Measurements from ENCODE around the gene TMEM132C. TPM values are rescaled to one million over a fixed set of nuclear protein-coding genes. Genes with fewer than 3 reads are reported as not detected.

TMEM132C gene
- total and polyA plus RNA-seq, 4 experiments from 2014 or later = not detected

DNA sequence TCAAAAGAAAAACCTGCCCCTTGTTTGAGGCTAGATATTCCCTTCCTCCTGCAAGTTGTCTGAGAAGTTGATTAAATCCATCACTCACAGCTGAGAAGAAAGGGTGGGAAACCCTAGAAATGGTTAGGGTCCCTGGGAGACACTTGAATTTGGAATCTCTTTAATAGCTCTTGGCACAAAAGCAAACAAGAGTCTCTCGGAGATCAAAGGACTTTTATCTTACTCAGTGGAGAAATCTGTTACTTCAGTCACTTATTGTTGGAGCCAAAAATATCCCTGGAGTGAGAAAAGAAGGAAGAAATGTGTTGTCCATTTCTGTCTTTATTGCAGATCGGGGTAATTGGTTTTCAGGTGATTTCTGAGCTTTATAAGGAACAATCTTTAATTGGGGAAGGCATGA, 47.0 kb downstream of the TMEM132C start:
- ChIA-PET CTCF (ENCODE audit: partially characterized antibody) (no interaction called here), POLR2A (ENCODE audit: partially characterized antibody) (no interaction called here)
- no peaks in the 10 kb centered on the region for H3K9me3 ChIP-seq (ENCODE audit: control insufficient read depth in 1 of 2, low read length in 2 of 2)
- Mint-ChIP-seq H3K36me3 (no peaks in the 10 kb centered on the region), H3K4me3 (no peak overlapping the region), H3K27me3 (no peaks in the 10 kb centered on the region), H3K27ac (no peak overlapping the region), H3K9me3 (peaks cover 2 to 15% (median 9%) of the 10 kb centered on the region in 8 donors), H3K4me1 (no peaks in the 10 kb centered on the region)
- no peaks in the 10 kb centered on the region for H3K27me3 ChIP-seq (ENCODE audit: insufficient read depth, low read length)
- intact Hi-C loops (cut with micrococcal nuclease) = no loop called here
- no peak overlapping the region for H3K4me3 ChIP-seq (ENCODE audit: low read length in 2 of 2)
- no peak for DNase-seq
- H3K36me3 ChIP-seq (ENCODE audit: insufficient read depth, low read length) = no peaks in the 10 kb centered on the region
- no peak overlapping the region for H3K27ac ChIP-seq (ENCODE audit: low read depth, low read length)
- no peaks in the 10 kb centered on the region for H3K4me1 ChIP-seq (ENCODE audit: insufficient read depth, low read length)

DNA sequence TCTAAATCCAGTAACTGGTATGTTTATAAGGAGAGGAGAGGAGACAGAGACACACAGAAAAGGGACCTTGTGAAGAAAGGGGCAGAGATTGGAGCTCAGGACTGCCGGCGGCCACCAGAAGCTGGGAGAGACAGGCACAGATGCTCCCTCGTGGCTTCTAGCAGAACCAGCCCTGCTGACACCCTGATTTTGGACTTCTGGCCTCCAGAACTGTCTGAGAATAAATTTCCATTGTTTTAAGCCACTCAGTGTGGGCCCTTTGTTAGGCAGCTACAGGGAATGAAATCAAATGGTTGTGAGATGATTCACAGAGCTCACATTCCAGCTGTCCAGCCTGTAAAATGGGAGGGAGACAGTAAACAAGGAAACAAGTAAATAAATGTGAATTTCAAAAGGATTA, 47.6 kb downstream of the TMEM132C start:
- H3K4me3 ChIP-seq (ENCODE audit: low read length in 2 of 2) = no peak overlapping the region
- Mint-ChIP-seq H3K4me3 (no peak overlapping the region), H3K9me3 (peaks cover 2 to 17% (median 9%) of the 10 kb centered on the region in 8 donors), H3K27ac (no peak overlapping the region), H3K4me1 (no peaks in the 10 kb centered on the region), H3K27me3 (no peaks in the 10 kb centered on the region), H3K36me3 (no peaks in the 10 kb centered on the region)
- no peak for DNase-seq
- no peaks in the 10 kb centered on the region for H3K27me3 ChIP-seq (ENCODE audit: insufficient read depth, low read length)
- no peaks in the 10 kb centered on the region for H3K36me3 ChIP-seq (ENCODE audit: insufficient read depth, low read length)
- intact Hi-C loops (cut with micrococcal nuclease) = no loop called here
- no peak overlapping the region for H3K27ac ChIP-seq (ENCODE audit: low read depth, low read length)
- ChIA-PET POLR2A (ENCODE audit: partially characterized antibody) (no interaction called here), CTCF (ENCODE audit: partially characterized antibody) (no interaction called here)
- H3K9me3 ChIP-seq (ENCODE audit: control insufficient read depth in 1 of 2, low read length in 2 of 2) = no peaks in the 10 kb centered on the region
- H3K4me1 ChIP-seq (ENCODE audit: insufficient read depth, low read length) = no peaks in the 10 kb centered on the region

DNA sequence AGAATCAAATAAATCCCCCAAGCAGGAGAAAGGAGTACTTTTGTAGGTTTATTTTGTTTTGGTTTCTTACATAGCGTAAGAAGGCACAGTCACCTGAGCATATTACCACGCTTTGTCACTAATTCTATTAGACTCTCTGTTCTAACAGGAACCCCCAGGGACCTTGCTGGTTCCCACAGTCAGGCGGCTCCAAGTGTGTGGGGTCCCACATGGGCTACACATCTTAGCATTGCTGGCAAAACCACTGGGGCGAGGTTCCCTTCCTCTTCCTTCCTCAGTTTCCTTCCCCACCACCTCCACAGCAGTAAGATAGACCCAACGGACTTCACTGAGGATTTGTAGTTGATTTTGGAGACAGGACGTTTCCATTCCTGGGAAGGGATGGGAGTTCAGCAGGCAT, 49.1 kb downstream of the TMEM132C start:
- CTCF ChIA-PET (ENCODE audit: partially characterized antibody) = no interaction called here
- H3K27me3 ChIP-seq (ENCODE audit: insufficient read depth, low read length) = no peaks in the 10 kb centered on the region
- Mint-ChIP-seq H3K27ac (no peak overlapping the region), H3K36me3 (no peaks in the 10 kb centered on the region), H3K27me3 (no peaks in the 10 kb centered on the region), H3K4me3 (no peak overlapping the region), H3K9me3 (peaks cover 0 to 18% (median 7%) of the 10 kb centered on the region in 8 donors), H3K4me1 (no peaks in the 10 kb centered on the region)
- no peaks in the 10 kb centered on the region for H3K36me3 ChIP-seq (ENCODE audit: insufficient read depth, low read length)
- no peak for DNase-seq
- H3K4me1 ChIP-seq (ENCODE audit: insufficient read depth, low read length) = no peaks in the 10 kb centered on the region
- no peak overlapping the region for H3K4me3 ChIP-seq (ENCODE audit: low read length in 2 of 2)
- intact Hi-C loops (cut with micrococcal nuclease) = no loop called here
- no peak overlapping the region for H3K27ac ChIP-seq (ENCODE audit: low read depth, low read length)
- no peaks in the 10 kb centered on the region for H3K9me3 ChIP-seq (ENCODE audit: control insufficient read depth in 1 of 2, low read length in 2 of 2)
- POLR2A ChIA-PET (ENCODE audit: partially characterized antibody) = no interaction called here

DNA sequence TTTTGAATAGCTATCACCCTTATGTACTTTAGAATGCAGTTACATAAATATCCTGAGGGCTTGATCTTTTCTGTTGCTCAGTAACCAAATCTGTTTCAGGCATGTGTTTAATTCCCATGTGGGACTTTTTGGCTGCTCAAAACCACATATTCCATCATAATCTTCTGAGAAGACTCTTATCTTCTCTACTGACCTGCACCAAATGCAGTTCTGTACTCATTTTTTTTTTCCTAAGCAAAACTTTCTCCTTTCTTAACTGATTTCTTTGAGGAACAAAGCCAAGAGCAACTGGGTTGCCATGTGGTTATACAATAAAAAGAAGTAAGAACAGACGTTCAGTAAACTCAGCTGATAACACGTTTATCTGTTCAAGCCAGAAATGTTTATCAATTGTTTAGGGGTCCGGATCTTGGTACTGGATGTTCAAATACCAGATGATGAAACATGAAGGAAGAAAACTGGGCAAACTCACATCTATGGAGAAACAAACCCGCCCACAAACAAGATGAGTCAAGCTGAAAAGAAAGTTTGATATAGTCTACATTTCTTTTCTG, 50.1 kb downstream of the TMEM132C start:
- peaks cover 0 to 22% (median 11%) of the 10 kb centered on the region in 8 donors for H3K9me3 Mint-ChIP-seq

DNA sequence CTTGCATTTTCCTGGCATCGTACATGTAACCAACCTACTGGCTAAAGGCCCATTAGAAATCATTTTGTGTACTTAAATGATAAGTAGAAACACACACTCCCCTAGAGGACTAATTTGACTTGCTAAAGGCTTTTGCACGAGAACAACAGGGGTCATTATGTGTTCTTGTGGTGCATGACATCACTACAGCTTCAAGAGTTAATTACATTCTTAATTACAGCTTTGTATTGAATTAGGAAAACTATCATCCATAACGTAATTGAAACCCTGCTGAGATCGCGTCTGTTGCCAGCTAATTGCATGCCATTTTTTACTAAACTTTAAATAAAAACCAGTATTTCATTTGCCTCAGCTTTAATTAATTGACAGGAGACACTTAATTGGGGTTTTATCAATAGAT, 51.4 kb downstream of the TMEM132C start:
- H3K27ac Mint-ChIP-seq = no peak overlapping the region
- ChIA-PET POLR2A (ENCODE audit: partially characterized antibody) (no interaction called here), CTCF (ENCODE audit: partially characterized antibody) (no interaction called here)
- no peaks in the 10 kb centered on the region for H3K36me3 ChIP-seq (ENCODE audit: insufficient read depth, low read length)
- no peaks in the 10 kb centered on the region for H3K27me3 ChIP-seq (ENCODE audit: insufficient read depth, low read length)
- H3K27me3 Mint-ChIP-seq = no peaks in the 10 kb centered on the region
- no peaks in the 10 kb centered on the region for H3K36me3 Mint-ChIP-seq
- H3K4me1 Mint-ChIP-seq = no peaks in the 10 kb centered on the region
- no peak overlapping the region for H3K4me3 ChIP-seq (ENCODE audit: low read length in 2 of 2)
- peaks cover 0 to 3% of the 10 kb centered on the region in 2 donors for H3K9me3 ChIP-seq (ENCODE audit: control insufficient read depth in 1 of 2, low read length in 2 of 2)
- no peak for DNase-seq
- H3K4me3 Mint-ChIP-seq = no peak overlapping the region
- no peaks in the 10 kb centered on the region for H3K4me1 ChIP-seq (ENCODE audit: insufficient read depth, low read length)
- no peak overlapping the region for H3K27ac ChIP-seq (ENCODE audit: low read depth, low read length)
- intact Hi-C loops (cut with micrococcal nuclease) = no loop called here
- H3K9me3 Mint-ChIP-seq = peaks cover 0 to 22% (median 11%) of the 10 kb centered on the region in 8 donors

More for the DNA sequence above, 50.1 kb downstream of the TMEM132C start:
- H3K4me3 Mint-ChIP-seq = no peak overlapping the region
- H3K27me3 Mint-ChIP-seq = no peaks in the 10 kb centered on the region
- H3K27me3 ChIP-seq (ENCODE audit: insufficient read depth, low read length) = no peaks in the 10 kb centered on the region
- H3K36me3 ChIP-seq (ENCODE audit: insufficient read depth, low read length) = no peaks in the 10 kb centered on the region
- ChIA-PET POLR2A (ENCODE audit: partially characterized antibody) (no interaction called here), CTCF (ENCODE audit: partially characterized antibody) (no interaction called here)
- H3K4me3 ChIP-seq (ENCODE audit: low read length in 2 of 2) = no peak overlapping the region
- no peaks in the 10 kb centered on the region for H3K4me1 ChIP-seq (ENCODE audit: insufficient read depth, low read length)
- peaks cover 0 to 1% of the 10 kb centered on the region in 2 donors for H3K9me3 ChIP-seq (ENCODE audit: control insufficient read depth in 1 of 2, low read length in 2 of 2)
- H3K27ac ChIP-seq (ENCODE audit: low read depth, low read length) = no peak overlapping the region
- DNase-seq = no peak
- intact Hi-C loops (cut with micrococcal nuclease) = no loop called here
- H3K27ac Mint-ChIP-seq = no peak overlapping the region
- H3K36me3 Mint-ChIP-seq = no peaks in the 10 kb centered on the region
- no peaks in the 10 kb centered on the region for H3K4me1 Mint-ChIP-seq

DNA sequence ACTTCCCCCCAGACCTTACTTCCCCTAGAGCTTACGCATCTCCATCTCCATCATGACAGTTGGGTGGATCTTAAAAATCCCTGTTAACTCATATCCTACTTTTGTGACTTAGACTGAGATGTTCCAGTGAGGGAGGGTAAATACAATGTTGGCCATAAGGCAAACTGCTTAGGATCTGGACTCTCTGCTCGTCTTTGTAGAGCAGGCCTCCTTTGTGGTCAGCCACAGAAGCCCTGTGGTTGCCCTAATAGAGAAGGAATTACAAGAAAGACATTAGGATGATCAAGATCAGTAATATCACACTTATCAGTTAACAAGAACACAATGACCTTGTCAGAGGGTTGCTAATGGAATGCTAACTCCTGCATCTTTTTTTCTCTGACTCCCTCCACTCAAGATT, 52.0 kb downstream of the TMEM132C start:
- ChIA-PET POLR2A (ENCODE audit: partially characterized antibody) (no interaction called here), CTCF (ENCODE audit: partially characterized antibody) (no interaction called here)
- Mint-ChIP-seq H3K36me3 (no peaks in the 10 kb centered on the region), H3K4me1 (no peaks in the 10 kb centered on the region), H3K9me3 (peaks cover 0 to 22% (median 11%) of the 10 kb centered on the region in 8 donors), H3K4me3 (no peak overlapping the region), H3K27ac (peak overlapping the region in 1 of 7 donors; percentile 37), H3K27me3 (no peaks in the 10 kb centered on the region)
- DNase-seq = no peak
- intact Hi-C loops (cut with micrococcal nuclease) = no loop called here
- Histone ChIP-seq H3K4me1 (ENCODE audit: insufficient read depth, low read length) (no peaks in the 10 kb centered on the region), H3K4me3 (ENCODE audit: low read length in 2 of 2) (no peak overlapping the region), H3K9me3 (ENCODE audit: control insufficient read depth in 1 of 2, low read length in 2 of 2) (peaks cover 0 to 3% of the 10 kb centered on the region in 2 donors), H3K36me3 (ENCODE audit: insufficient read depth, low read length) (no peaks in the 10 kb centered on the region), H3K27ac (ENCODE audit: low read depth, low read length) (no peak overlapping the region), H3K27me3 (ENCODE audit: insufficient read depth, low read length) (no peaks in the 10 kb centered on the region)

DNA sequence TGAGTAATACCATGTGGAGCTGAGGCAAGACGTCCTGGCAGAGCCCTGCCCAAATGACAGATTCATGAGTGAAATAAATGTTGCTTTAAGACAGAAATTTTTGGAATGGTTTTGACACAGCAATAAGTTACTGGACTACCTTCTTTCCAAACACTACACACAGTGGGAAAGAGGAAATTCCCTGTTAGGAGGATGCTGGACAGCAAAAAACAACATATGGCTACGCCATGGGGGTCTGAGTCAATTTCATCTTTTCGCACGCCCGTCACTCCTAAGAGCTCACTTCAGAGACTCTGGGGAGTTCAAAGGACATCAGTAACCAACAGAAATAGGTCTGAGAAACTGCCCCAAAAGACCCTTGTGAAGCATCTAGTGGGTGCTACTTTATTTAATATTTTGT, 55.4 kb downstream of the TMEM132C start:
- no peaks in the 10 kb centered on the region for H3K4me1 Mint-ChIP-seq
- Histone ChIP-seq H3K27me3 (ENCODE audit: insufficient read depth, low read length) (no peaks in the 10 kb centered on the region), H3K4me3 (ENCODE audit: low read length in 2 of 2) (no peak overlapping the region), H3K27ac (ENCODE audit: low read depth, low read length) (no peak overlapping the region), H3K36me3 (ENCODE audit: insufficient read depth, low read length) (no peaks in the 10 kb centered on the region), H3K4me1 (ENCODE audit: insufficient read depth, low read length) (no peaks in the 10 kb centered on the region), H3K9me3 (ENCODE audit: control insufficient read depth in 1 of 2, low read length in 2 of 2) (peaks cover 0 to 3% of the 10 kb centered on the region in 2 donors)
- no peak overlapping the region for H3K27ac Mint-ChIP-seq
- POLR2A ChIA-PET (ENCODE audit: partially characterized antibody) = no interaction called here
- DNase-seq = no peak
- no peaks in the 10 kb centered on the region for H3K27me3 Mint-ChIP-seq
- no peak overlapping the region for H3K4me3 Mint-ChIP-seq
- H3K36me3 Mint-ChIP-seq = no peaks in the 10 kb centered on the region
- CTCF ChIA-PET (ENCODE audit: partially characterized antibody) = no interaction called here
- H3K9me3 Mint-ChIP-seq = peaks cover 0 to 19% (median 10%) of the 10 kb centered on the region in 8 donors
- intact Hi-C loops (cut with micrococcal nuclease) = no loop called here
